Effector memory CD4-positive, alpha-beta T cell (primary cell): ENCODE measurements around the gene C15orf39.
"Not testable (repeated sequence)": the region's sequence is repeated elsewhere in the genome, so short reads cannot be mapped to it uniquely, and the experiment has no call there.

Experiments
- DNase-seq, 3 donors: peaks; one replicate each; pipeline ENCODE4 v3.0.0-alpha.2; 2020
- H3K27ac ChIP-seq: 2 replicates; pipeline ENCODE4 v1.7.0; 2013; ENCODE audit warnings: mild to moderate bottlenecking, low read length, moderate library complexity; ENCODE audit not compliant: insufficient read depth, poor library complexity, severe bottlenecking
- H3K27me3 ChIP-seq: replicated peaks from 2 replicates; pipeline ENCODE4 v1.7.0; 2013; ENCODE audit warnings: mild to moderate bottlenecking, low read length; ENCODE audit not compliant: insufficient read depth, control insufficient read depth, poor library complexity, severe bottlenecking
- H3K36me3 ChIP-seq: 2 replicates; pipeline ENCODE4 v1.7.0; 2013; ENCODE audit warnings: mild to moderate bottlenecking, low read length, moderate library complexity; ENCODE audit not compliant: control insufficient read depth, insufficient read depth
- H3K4me1 ChIP-seq: 2 replicates; pipeline ENCODE4 v1.7.0; 2013; ENCODE audit warnings: low read length, mild to moderate bottlenecking; ENCODE audit not compliant: control insufficient read depth, insufficient read depth, poor library complexity, severe bottlenecking
- H3K4me3 ChIP-seq: 2 replicates; pipeline ENCODE4 v1.7.0; 2013; ENCODE audit warnings: low read length, low read depth, mild to moderate bottlenecking; ENCODE audit not compliant: insufficient read depth, poor library complexity, severe bottlenecking
- H3K9me3 ChIP-seq: 2 replicates; pipeline ENCODE4 v1.7.0; 2013; ENCODE audit warnings: mild to moderate bottlenecking, low read length, moderate library complexity; ENCODE audit not compliant: control insufficient read depth

Gene C15orf39

GRCh38 chr15:75245741-75246140, 44.1 kb downstream of the C15orf39 start:
- DNase-seq, H3K4me1 ChIP-seq, H3K27ac ChIP-seq, H3K9me3 ChIP-seq, H3K27me3 ChIP-seq, H3K36me3 ChIP-seq, H3K4me3 ChIP-seq: not testable (repeated sequence)

DNA sequence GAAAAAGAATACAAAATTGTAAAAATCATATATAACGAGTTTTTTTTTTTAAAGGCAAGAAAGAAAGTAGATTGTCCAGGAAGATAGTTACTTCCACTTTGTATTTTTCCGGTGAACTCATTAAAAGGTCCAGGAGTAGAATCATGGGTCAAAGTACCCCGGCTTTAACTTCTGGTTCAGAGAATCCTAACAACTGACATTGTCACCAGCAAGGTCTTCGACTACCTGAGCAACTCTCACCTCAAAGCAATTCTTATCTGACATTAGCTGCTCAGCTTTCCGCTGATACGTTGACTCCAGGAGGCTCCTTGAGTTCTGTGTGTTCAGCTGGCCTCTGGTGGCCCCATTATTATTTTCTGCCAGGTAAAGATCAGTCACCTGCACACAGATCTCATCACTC, 47.3 kb downstream of the C15orf39 start:
- H3K27ac ChIP-seq, H3K9me3 ChIP-seq, H3K4me1 ChIP-seq, DNase-seq, H3K36me3 ChIP-seq, H3K4me3 ChIP-seq, H3K27me3 ChIP-seq: not testable (repeated sequence)

DNA sequence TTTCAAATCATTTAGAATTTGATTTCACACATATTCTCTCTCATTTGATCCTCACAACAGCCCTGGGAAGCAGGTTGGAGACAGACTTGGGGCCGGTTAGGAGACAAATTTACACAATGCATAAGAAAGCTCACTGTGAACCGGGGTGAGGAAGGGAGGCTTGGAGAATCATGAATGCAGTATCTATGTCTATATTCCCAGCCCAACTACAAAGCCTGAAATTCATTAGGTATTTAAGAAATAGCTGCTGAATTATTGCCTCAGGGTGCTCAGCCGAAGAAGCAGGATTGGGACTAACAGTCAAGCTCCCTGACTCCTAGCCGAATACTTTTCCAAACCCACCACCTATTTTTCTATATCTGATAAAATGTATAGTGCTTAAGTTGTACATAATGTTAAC, 48.0 kb downstream of the C15orf39 start:
- DNase-seq, result no peak
- Histone ChIP-seq H3K4me1 (no peaks in the 10 kb centered on the region), H3K27ac (no peak overlapping the region), H3K36me3 (no peaks in the 10 kb centered on the region), H3K27me3 (no peaks in the 10 kb centered on the region), H3K9me3 (no peaks in the 10 kb centered on the region), H3K4me3 (no peak overlapping the region)

DNA sequence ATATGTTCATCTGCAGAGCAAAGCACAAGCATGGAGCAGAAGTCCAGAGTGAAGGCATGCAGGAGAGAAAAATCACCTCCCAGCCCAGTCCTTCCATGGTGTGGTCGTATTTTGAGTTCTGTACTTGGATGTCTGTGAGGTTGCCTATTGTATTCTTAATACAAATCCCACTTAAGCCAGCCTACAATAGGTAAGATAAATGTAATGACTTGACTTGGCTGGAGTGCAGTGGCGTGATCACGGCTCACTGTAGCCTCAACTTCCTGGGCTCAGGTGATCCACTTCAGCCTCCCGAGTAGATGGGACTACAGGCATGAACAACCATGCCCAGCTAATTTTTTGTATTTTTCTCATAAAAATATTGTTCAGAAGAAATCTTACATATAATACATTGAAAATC, 49.7 kb downstream of the C15orf39 start:
- H3K4me1 ChIP-seq, DNase-seq, H3K4me3 ChIP-seq, H3K9me3 ChIP-seq, H3K27me3 ChIP-seq, H3K27ac ChIP-seq, H3K36me3 ChIP-seq: not testable (repeated sequence)

- not testable (repeated sequence) for DNase-seq, H3K27me3 ChIP-seq
Observed at GRCh38 chr15:75252285-75252684, 50.6 kb downstream of the C15orf39 start.

GRCh38 chr15:75258034-75258433, 56.4 kb downstream of the C15orf39 start, which contains the start of gene GOLGA6C:
TSS of gene GOLGA6C (plus strand) at chr15:75258334. CDS start at chr15:75258599, 265 bp downstream.
- H3K9me3 ChIP-seq, DNase-seq, H3K4me3 ChIP-seq, H3K36me3 ChIP-seq, H3K27ac ChIP-seq, H3K27me3 ChIP-seq, H3K4me1 ChIP-seq: not testable (repeated sequence)

More at GRCh38 chr15:75252285-75252684, 50.6 kb downstream of the C15orf39 start:
- not testable (repeated sequence) for H3K27ac ChIP-seq, H3K36me3 ChIP-seq, H3K4me1 ChIP-seq, H3K9me3 ChIP-seq, H3K4me3 ChIP-seq

GRCh38 chr15:75258620-75259343, 57.1 kb downstream of the C15orf39 start:
- DNase-seq, H3K36me3 ChIP-seq, H3K27ac ChIP-seq, H3K9me3 ChIP-seq, H3K4me3 ChIP-seq, H3K27me3 ChIP-seq, H3K4me1 ChIP-seq: not testable (repeated sequence)

DNA sequence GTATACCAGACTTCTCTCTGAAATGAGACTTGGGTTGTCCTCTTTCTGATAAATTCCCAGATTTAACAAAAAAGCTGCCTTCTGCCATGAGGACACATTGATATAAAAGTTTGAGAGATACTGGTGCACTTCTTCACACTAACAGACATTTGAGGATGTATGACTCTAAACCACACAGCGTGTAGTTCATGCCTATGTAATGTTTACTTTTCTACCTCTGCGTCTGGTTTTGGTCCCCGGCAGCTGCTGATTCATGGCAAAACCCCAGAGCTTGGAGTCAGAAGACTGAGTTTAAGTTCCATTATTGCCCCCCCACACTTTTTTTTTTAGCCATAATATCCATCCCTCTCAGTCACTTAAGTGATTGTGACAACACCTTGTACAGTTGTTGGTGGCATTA, 58.2 kb downstream of the C15orf39 start:
- H3K27ac ChIP-seq, H3K36me3 ChIP-seq, H3K27me3 ChIP-seq, H3K4me1 ChIP-seq, DNase-seq, H3K9me3 ChIP-seq, H3K4me3 ChIP-seq: not testable (repeated sequence)
